ENCODE data around the gene AP5S1.

DNA sequence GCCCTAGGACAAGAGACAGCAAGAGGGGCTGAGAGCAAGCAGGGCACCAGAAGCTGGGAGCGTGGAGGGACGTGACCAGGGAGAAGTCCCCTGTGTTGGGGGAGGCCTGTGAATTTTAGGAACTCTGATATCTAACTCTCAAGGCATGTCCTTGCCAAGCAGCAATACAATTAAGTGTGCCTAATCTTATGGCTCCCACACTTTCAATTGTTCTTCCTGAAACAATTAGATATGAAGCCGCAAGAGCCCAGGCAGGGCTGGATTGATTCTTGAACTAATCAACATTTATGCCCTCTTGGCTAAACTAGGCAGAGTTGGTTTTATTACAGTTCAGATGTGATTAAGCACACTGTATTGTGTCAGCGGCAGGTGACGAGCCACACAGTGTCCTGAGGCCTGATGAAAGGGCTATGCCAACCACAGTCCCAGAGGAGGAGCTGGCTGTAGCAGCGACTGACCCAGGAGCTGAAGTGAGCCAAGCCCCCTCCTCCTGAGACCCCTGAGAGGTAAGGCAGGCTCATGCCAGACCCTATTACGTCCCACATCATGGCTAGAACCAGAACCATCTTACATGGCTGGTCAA is 22.1 kb downstream of the AP5S1 start:
- TF ChIP-seq TP53 (CRISPR knock-in tag; IDR thresholded peaks at IDR 0.05) (no peak), ZNF512 (CRISPR knock-in tag; IDR thresholded peaks at IDR 0.05; ENCODE audit: borderline replicate concordance) (no peak), CTCF (IDR thresholded peaks at IDR 0.05) (no peak), IRF2 (CRISPR knock-in tag; IDR thresholded peaks at IDR 0.05; ENCODE audit: borderline replicate concordance, low read depth) (no peak), ESRRA (CRISPR knock-in tag; IDR thresholded peaks at IDR 0.05; ENCODE audit: borderline replicate concordance) (no peak), RORB (CRISPR knock-in tag; IDR thresholded peaks at IDR 0.05) (no peak), PRDM15 (CRISPR knock-in tag; IDR thresholded peaks at IDR 0.05) (no peak), USF2 (CRISPR knock-in tag; IDR thresholded peaks at IDR 0.05) (no peak), NFYB (CRISPR knock-in tag; conservative IDR thresholded peaks at IDR 0.05; ENCODE audit: low read depth) (no peak)
- TF ChIP-seq, protein P1, sequence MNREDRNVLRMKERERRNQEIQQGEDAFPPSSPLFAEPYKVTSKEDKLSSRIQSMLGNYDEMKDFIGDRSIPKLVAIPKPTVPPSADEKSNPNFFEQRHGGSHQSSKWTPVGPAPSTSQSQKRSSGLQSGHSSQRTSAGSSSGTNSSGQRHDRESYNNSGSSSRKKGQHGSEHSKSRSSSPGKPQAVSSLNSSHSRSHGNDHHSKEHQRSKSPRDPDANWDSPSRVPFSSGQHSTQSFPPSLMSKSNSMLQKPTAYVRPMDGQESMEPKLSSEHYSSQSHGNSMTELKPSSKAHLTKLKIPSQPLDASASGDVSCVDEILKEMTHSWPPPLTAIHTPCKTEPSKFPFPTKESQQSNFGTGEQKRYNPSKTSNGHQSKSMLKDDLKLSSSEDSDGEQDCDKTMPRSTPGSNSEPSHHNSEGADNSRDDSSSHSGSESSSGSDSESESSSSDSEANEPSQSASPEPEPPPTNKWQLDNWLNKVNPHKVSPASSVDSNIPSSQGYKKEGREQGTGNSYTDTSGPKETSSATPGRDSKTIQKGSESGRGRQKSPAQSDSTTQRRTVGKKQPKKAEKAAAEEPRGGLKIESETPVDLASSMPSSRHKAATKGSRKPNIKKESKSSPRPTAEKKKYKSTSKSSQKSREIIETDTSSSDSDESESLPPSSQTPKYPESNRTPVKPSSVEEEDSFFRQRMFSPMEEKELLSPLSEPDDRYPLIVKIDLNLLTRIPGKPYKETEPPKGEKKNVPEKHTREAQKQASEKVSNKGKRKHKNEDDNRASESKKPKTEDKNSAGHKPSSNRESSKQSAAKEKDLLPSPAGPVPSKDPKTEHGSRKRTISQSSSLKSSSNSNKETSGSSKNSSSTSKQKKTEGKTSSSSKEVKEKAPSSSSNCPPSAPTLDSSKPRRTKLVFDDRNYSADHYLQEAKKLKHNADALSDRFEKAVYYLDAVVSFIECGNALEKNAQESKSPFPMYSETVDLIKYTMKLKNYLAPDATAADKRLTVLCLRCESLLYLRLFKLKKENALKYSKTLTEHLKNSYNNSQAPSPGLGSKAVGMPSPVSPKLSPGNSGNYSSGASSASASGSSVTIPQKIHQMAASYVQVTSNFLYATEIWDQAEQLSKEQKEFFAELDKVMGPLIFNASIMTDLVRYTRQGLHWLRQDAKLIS (CRISPR knock-in tag; IDR thresholded peaks at IDR 0.05; ENCODE audit: borderline replicate concordance): no peak
- TF ChIP-seq, protein P2, sequence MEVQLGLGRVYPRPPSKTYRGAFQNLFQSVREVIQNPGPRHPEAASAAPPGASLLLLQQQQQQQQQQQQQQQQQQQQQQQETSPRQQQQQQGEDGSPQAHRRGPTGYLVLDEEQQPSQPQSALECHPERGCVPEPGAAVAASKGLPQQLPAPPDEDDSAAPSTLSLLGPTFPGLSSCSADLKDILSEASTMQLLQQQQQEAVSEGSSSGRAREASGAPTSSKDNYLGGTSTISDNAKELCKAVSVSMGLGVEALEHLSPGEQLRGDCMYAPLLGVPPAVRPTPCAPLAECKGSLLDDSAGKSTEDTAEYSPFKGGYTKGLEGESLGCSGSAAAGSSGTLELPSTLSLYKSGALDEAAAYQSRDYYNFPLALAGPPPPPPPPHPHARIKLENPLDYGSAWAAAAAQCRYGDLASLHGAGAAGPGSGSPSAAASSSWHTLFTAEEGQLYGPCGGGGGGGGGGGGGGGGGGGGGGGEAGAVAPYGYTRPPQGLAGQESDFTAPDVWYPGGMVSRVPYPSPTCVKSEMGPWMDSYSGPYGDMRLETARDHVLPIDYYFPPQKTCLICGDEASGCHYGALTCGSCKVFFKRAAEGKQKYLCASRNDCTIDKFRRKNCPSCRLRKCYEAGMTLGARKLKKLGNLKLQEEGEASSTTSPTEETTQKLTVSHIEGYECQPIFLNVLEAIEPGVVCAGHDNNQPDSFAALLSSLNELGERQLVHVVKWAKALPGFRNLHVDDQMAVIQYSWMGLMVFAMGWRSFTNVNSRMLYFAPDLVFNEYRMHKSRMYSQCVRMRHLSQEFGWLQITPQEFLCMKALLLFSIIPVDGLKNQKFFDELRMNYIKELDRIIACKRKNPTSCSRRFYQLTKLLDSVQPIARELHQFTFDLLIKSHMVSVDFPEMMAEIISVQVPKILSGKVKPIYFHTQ (CRISPR knock-in tag; IDR thresholded peaks at IDR 0.05): no peak

Measured in WTC11 (cell line).